ENCODE results near the gene GPR155.

DNA sequence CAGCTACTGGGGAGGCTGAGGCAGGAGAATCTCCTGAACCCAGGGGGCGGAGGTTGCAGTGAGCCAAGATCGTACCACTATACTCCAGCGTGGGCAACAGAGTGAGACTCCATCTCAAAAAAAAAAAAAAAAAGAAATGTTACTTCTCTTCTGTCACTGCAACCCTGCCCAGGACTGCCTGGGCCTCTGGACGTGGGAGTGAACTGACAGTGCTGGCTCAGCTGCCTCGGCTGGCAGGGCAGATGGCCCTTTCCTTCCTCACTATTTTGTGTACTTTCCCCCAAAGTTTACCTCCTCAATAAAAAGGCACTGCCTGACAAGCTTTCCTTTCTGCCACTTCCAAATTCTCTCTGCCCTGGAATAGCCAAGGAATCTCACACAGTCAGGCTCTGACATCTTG lies 12.5 kb upstream of the GPR155 start:
- TF ChIP-seq EP300 (IDR thresholded peaks at IDR 0.05) (no peak), POLR2A (IDR thresholded peaks at IDR 0.05) (no peak), POLR2AphosphoS5 (IDR thresholded peaks at IDR 0.05) (no peak)
- TF ChIP-seq, protein P1, sequence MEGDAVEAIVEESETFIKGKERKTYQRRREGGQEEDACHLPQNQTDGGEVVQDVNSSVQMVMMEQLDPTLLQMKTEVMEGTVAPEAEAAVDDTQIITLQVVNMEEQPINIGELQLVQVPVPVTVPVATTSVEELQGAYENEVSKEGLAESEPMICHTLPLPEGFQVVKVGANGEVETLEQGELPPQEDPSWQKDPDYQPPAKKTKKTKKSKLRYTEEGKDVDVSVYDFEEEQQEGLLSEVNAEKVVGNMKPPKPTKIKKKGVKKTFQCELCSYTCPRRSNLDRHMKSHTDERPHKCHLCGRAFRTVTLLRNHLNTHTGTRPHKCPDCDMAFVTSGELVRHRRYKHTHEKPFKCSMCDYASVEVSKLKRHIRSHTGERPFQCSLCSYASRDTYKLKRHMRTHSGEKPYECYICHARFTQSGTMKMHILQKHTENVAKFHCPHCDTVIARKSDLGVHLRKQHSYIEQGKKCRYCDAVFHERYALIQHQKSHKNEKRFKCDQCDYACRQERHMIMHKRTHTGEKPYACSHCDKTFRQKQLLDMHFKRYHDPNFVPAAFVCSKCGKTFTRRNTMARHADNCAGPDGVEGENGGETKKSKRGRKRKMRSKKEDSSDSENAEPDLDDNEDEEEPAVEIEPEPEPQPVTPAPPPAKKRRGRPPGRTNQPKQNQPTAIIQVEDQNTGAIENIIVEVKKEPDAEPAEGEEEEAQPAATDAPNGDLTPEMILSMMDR (IDR thresholded peaks at IDR 0.05), result no peak

Measured in suprapubic skin (tissue), 4 donors.